HG03378 (cell line): Measurements from ENCODE around the gene PUS3.

Experiments
- ATAC-seq: cut with Tn5 transposase; IDR thresholded peaks from one replicate; pipeline ENCODE4 v1.9.1; 2021; ENCODE audit warnings: mild to moderate bottlenecking, moderate library complexity; ENCODE audit not compliant: unreplicated experiment

PUS3 gene, protein sequence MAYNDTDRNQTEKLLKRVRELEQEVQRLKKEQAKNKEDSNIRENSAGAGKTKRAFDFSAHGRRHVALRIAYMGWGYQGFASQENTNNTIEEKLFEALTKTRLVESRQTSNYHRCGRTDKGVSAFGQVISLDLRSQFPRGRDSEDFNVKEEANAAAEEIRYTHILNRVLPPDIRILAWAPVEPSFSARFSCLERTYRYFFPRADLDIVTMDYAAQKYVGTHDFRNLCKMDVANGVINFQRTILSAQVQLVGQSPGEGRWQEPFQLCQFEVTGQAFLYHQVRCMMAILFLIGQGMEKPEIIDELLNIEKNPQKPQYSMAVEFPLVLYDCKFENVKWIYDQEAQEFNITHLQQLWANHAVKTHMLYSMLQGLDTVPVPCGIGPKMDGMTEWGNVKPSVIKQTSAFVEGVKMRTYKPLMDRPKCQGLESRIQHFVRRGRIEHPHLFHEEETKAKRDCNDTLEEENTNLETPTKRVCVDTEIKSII

DNA sequence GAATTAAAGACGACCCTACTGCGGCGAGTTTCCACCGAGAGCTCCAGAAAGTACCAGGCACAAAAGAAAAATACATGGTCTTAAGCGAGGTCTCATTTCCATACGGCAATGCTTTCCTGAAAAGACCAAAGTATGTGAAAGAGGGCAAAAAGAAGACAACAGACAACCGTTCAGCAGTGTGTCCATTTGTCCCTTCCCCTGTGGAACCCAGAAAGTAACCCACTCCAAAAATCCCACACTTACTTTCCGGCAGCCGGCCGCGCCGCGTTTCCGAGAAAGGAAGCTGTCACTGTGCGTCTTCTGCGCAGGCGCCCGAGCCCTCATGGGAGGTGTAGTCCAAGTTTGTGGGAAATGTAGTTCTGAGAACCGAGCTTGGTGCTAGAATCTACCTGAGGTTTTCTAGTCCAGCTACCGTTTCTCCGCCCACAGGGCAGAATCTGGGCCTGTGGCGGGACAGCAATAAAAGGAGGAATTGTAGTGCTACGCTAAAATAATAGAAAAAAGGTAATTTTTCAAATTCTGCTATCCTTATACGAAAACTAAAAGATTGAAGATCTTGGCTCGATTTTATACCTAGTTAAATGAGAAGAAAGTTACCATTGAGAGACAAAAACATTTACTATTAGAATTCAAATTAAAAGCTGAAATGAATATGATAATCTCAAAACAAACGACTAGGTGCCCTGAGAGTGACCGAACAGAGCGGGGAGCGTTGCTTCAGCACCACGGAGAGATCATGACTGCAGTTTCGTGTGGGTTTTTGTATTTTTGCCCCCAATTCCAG is at the start of gene PUS3:
PUS3 (minus strand) TSS at position 280 of the 784 bp plus-strand sequence. CDS start 6,922 bp downstream, outside the sequence.
- ATAC-seq = peak; percentile 96

DNA sequence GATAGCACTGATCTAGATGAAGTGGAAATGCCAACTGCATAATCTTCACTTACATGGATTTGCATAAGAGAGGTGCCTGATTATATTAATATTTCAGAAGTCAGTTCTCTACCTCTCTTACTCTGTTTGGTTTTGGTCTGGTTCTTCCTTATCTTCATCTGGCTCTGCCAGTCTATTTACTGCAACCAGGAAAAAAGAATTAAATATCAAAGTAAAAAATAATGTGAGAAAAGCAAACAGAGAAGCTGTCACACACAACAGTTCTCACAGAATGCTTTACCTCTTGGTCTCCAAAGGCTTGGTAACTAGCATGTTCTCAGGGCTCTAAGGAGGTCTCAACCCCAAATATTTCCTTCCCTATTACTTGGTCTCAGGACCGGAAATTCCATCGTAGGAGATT is 49.6 kb upstream of the PUS3 start:
- ATAC-seq = no peak

DNA sequence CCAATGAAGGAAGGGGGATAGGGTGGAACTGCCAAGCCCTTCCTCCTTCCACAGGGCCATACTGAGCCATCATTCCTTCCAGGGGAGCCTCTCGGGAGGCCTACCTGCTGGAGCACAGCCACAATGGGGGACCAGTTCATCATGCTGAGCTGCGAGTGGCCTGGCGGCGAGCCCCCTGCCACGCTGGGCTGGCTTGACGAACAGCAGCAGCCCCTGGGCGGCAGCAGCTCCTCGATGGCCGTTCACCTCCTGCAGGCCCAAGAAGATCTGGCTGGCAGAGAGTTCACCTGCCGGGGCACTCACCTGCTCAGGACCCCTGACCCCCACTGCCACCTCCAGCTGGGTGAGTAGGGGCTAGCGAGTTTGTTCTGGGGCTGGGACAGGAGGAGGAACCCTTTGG is 48.7 kb upstream of the PUS3 start:
- ATAC-seq = no peak

DNA sequence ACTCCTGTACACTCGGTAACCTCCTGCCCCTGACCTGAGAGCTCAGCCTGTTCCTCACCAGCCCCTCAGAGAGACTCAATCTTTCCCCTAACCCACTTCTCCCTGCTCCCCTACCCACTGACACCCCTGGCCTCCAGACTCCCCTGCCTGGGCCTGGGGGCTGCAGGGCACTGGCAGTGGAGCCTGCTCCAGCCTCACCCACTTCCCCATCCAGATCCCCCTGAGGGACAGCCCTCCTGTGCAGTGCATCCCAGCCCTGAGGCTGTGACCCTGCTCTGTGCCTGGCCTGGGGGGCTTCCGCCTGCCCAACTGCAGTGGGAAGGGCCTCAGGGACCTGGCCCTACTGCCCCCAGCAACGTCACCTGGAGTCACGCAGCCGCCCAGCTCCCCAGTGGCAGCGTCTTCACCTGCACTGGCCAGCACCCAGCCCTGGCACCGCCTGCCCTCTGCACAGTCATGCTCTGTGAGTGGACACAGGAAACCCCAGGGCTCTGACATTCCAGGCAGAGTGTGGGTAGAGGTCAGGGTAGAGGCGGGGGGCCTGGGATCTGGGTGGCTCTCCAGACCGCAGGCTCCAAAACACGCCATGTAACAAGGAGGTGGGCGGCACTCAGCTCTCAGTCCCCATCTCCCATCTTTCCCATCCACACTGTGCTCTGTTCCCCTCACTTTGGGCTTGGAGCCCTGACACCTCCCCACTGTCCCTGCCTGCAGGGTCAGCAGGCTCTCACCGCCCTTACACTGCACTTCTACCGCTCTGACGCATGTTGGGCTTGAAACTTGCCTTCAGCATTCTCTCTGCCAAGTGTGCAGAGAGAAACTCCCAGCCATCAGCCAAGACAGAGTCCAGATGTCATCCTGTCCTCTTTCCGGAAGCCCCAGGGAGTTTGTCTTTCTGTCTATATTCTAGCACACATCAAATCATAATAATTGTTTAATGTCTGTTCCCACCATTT is 48.0 kb upstream of the PUS3 start:
- ATAC-seq = no peak

DNA sequence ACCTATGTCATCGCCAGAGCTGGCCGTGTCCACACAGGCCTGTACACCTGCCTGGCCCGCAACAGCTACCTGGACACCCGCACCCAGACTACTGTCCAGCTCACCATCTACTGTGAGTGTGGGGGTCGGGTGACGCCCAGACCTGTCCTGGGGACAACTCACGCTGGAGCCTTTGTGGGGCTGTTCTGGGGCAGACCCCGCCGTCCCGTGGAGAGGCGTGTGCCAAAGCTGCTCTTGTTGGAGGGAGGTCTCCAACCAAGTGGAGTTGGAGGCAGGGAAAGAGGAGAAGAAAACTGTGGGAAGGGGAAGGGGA is 47.1 kb upstream of the PUS3 start:
- ATAC-seq = no peak

DNA sequence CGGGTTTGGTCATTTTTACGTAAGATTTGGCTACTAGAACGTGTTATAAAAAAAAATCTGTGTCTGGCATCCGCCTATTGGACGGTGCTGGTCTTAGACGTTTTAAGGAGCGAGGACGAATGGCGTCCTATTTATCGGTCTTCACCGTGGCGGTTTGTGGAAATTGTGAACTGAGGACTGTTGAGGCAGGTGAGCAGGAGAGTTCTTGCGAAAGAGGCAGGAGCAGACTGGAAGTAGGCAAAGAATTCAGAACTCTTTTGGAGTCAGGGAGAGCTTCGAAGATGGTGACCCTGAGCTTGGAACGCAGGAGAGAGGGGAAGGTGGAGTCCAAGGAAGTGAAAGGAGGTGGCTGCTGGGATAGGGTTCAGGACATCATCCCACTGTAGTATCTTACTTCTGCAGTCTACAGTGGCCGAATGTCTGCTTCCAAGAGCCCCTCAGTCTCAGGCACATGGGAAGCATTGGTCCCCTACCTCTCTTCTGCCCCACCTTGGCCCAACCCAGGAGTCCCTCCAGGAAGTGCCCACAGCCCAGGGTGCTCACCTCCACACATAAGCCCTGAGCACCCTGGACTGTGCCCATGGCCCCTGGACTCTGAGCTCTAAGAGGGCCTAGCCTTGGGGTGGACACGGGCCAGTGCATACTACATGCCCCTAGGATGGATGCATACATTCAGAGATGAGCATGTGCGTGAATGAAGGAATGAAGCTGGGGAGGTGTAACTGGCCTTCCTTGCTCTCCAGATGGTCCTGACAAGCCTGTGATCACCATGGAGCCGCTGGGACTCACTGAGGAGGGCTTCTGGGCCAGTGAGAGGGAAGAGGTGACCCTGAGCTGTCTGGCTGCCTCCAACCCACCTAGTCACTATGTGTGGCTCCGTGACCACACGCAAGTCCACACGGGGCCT is 46.5 kb upstream of the PUS3 start:
- no peak for ATAC-seq

DNA sequence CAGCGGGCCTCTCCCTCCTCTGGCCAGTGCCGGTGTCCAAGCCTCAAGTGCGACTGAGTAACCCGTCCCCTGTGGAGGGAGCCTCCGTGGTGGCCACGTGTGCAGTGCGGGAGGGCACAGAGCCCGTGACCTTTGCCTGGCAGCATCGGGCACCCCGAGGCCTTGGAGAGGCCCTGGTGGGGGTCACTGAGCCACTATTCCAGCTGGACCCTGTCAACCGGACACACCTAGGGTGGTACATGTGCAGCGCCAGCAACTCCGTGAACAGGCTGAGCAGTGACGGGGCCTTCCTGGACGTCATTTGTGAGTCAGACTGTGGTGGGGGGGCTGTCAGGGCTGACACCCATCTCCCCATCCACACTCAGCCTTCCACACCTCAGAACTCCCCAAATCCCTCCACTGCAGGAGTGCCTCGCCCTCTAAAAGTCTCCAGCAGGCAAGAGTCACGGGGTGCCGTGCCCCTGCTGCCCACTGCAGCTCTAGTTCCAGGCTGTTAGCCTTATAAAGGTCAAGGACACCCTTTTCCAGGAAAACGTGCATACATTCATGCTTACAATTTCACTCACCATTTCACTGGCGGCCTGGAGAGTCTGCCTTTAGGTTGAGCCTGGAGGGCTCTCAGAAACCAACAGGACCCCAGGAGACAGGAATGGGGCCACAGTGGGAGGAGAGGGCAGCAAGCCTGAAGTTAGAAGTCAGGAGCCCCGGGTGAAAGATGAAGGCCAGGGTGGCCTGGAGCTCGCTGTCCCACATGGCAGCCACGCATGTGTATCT is 45.5 kb upstream of the PUS3 start:
- no peak for ATAC-seq

DNA sequence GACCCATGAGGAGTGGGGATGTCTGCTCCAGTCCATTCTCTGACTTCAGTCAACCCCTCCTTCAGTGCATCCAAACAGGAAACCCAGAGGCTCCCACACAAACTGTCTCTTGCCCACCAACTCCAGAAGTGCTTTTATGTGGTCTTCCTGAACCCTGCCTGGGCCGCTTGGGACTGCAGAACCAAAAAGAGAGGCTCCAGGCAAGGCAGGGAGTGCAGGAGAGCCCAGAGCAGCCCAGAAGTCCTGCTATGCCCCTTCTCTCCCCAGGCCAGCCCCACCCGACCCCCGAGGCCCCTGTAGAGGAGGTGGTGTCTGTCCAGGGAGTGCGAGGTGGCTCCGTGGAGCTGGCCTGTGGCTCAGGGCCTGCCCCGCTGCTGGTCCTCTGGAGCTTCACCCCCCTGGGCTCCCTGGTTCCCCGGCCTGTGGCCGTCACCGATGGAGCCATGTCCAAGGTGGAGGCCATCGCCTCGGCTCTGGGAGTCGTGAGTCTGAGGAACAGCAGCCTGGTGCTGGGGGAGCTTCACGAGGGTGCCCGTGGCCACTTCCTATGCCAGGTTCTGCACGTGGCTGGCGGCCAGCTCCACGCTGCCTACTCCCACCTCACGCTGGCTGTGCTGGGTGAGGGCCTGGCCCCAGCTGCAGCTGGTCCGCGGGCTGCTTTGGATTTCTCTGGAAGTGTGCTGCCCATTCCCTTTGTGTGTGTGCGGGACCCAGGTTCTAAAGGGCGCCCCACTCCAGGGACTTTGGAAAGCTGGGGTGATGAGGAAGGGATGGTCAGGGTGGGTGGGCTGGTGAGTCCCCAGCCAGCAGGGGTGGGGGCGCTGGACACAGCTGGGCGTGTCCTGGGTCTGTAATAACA is 44.6 kb upstream of the PUS3 start:
- no peak for ATAC-seq

DNA sequence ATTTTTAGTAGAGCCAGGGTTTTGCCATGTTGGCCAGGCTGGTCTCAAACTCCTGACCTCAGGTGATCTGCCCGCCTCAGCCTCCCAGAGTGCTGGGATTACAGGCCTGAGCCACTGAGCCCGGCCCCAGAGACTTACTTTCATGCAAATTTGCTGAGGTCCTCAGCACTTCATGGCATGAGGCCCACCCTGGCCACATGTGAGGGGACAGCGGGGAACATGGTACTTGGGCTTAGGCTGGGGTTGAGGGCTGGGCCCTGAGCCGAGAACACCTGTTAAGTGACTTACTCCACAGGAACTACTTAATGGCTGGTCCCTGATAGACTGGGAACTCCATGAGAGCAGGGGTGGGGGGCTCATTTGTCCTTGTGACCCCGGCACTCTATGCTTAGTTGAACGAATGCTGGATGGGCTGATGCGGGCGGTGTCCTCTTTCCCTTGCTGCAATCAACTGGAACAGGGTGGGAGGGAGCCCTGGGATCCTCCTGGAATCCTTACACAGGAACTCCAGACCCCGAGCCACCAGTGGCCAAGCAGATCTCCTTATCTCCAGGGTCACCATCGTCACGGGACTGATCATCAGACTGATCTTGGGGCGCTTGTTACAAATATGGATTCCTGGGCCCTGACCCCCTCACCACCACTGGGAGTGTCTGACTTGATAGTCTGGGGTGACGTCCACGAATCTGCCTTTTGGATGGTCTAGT is 43.9 kb upstream of the PUS3 start:
- no peak for ATAC-seq

DNA sequence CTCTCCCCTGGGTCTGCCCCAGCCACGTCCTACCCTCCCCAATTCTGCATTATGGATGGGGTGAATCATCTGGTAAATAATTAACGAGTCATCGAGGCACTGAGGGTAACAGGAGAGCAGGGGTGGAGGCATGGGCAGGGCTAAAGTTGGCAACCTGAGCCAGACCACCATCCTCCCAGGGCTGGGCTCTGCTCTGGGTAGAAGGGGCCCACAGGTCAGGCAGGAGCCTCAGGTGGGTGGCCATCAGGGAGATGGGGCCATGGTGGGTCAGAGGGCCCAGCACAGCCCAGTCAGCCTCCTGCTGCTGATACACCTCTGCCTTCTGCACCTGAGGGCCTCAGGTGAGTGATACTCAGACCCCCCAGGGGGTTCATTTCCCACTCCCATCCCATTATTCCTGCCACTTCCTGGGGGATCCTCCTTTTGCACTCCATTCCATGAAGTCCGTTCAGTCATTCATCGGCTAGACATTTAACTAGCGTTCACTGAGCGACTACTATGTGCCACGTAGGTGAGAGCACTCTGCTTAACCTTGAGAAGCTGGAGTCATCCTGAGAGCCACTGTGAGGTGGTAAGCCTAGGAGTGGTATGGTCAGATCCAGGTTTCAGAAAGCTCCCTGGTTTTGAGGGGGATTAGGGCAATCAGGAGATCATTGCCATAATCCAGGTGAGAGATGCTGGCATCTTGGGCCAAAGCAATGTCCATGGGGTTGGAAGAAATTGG is 43.0 kb upstream of the PUS3 start, which contains the start of gene VSIG10L2:
VSIG10L2 (plus strand) TSS at position 248 of the 724 bp plus-strand sequence; CDS start at position 260, 12 bp downstream.
- ATAC-seq = no peak

DNA sequence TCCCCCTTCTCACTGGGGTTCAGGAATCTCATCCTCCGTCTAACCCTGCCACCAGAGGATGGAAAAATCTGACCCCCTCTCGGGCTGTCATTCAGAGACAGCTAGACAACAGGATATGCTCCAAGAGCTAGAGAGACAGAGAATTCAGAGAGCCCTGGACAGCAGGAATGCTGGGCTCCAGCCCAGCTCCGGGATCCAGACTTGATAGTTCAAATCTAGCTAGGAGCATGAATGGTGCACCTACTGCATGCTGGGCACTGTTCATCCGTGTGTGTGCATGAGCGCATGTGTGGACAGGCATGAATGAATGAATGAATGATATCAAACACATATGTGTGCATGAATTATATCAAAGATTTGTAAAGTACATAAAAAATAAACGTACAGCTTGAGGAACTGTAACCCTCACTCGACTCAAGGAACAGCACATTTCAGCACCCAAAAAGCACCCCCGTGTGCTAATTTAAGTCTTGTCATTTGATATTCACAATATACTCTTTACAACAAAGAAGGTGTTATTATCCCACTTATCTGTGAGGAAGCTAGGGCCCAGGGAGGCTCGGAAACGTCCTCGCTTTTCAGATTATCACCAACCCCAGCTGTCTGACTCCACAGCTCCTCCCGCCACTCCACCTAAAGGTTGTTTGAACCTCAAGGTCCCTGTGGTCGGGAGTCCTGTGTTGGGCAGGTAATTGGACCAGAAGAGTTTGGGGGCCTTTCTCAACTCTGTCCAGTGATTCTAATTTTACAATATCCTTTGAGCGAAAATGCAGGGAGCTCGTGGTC is 42.2 kb upstream of the PUS3 start:
- no peak for ATAC-seq

DNA sequence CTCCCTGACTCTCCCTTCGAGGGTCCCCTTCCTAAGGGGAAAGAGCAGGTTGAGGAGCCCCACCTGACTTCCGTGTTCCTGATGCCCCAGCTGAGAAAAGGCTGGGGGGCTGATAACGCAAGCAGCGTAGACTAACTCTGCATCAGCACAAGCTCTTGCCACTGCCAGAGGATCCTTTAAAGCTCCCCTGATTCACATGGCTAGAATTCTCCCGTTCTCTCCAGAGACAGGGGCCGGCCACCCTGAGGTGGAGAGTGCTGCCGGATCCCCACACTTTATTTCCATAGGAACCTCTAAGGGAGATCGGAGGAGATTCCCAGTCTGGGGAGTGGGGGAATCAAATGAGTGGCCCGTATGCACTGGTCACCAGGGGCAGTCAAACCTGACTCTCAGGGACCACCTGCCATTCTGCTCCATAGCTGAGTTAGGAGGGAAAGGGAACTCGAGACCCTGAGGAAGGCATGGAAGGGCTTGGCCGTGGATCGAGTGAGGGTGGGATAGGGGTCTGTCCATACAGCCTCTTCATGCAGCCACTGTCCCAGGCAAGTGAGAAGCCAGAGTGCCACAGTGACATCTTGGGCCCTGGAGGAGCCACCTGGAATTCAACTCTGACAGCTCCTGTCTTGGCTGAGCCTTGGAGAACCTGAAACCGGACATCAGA is 41.5 kb upstream of the PUS3 start:
- ATAC-seq = no peak

DNA sequence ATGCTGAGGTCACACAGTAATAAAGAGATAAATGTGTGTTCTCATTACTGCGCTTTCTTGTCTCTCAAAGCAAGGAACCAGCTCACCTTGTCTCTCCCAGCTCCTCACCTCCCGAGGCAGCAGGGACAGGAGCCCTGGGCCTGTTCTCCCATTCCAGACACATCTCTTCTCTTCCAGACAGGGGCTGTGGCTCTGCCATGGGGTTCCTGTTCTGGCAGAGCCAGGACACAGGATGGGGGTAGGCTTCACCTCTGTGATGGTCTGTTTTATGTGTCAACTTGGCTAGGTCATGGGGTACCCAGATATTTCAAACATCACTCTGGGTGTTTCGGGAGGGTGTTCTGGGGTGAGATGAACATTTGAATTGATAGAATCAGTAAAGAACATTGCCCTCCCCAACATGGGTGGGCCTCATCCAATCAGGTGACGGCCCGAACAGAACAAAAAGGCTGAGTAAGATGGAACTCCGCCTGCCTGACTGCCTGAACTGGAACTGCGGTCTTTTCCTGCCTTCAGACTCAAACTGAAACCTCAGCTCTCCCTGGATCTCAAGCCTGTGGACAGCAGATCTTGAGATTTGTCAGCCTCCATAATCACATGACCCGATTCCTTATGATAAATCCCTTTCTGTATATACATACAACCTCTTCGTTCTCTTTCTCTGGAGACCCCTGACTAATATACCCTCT is 40.8 kb upstream of the PUS3 start:
- no peak for ATAC-seq

DNA sequence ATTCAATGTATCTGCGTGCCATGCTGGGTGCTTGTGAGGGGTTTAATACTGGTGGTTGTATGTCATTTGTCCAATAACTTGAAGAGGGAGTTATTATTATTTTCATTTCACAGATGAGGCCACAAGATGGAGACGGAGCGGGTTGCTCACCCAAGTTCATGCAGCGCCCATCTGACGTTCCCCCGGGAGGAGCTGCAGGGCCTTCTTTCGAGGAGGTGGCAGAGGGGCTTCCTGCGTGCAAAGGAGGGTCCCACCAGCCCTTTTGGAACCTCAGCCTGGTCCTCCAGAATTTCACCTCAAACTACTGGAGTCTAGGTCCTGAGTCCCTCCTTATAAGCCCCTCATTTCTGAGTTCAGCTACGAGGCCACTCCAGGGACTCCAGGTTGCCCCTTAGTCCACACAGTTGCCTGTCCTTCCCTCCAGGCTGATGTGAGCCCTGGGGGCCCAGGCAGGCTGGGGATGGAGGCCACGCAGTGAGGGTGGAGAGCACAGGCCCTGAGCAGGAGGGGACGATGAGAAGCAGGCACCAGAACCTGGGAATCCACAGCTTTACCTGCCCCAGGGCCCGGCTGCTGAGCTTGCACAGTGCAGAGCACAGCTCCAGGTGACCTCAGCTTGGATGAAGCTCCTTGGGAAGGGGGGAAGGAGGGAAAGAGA is 39.9 kb upstream of the PUS3 start:
- ATAC-seq = no peak
